Fibroblast of mammary gland (primary cell): ENCODE results near the gene NBEA.

Experiments used
- DNase-seq: peaks from one replicate; pipeline ENCODE4 v3.0.0-alpha.2; 2010; ENCODE audit warnings: low read depth
- H3K4me3 ChIP-seq: 2 replicates; pipeline ENCODE4 v1.5.1; 2011; ENCODE audit warnings: low read depth, mild to moderate bottlenecking, low read length, moderate library complexity; ENCODE audit not compliant: control insufficient read depth
- CTCF ChIP-seq: conservative IDR thresholded peaks from 2 replicates; pipeline ENCODE4 v1.5.1; 2011; ENCODE audit warnings: low read depth, low read length, inconsistent platforms; ENCODE audit not compliant: control insufficient read depth, insufficient read depth

NBEA gene

GRCh38 chr13:35596321-35597030, 654.4 kb downstream of the NBEA start:
- H3K4me3 ChIP-seq = no peak overlapping the region
- no peak for DNase-seq
- TF ChIP-seq CTCF = no peak

- no peak for TF ChIP-seq CTCF
- no peak for DNase-seq
- H3K4me3 ChIP-seq = no peak overlapping the region
Observed at GRCh38 chr13:35597451-35597850, 655.4 kb downstream of the NBEA start.

GRCh38 chr13:35598233-35598632, 656.2 kb downstream of the NBEA start:
- no peak for TF ChIP-seq CTCF
- H3K4me3 ChIP-seq = no peak overlapping the region
- DNase-seq = no peak

GRCh38 chr13:35598790-35599369, 656.8 kb downstream of the NBEA start:
- DNase-seq = no peak
- TF ChIP-seq CTCF = no peak
- H3K4me3 ChIP-seq = no peak overlapping the region

GRCh38 chr13:35599384-35599783, 657.3 kb downstream of the NBEA start:
- no peak for TF ChIP-seq CTCF
- H3K4me3 ChIP-seq = no peak overlapping the region
- DNase-seq = no peak

- H3K4me3 ChIP-seq = no peak overlapping the region
- no peak for DNase-seq
- no peak for TF ChIP-seq CTCF
Observed at GRCh38 chr13:35600137-35600536, 658.1 kb downstream of the NBEA start.
